DMS53 treated with DMSO at 0.1 percent for 48 hours (cell line): ENCODE results near the gene SLC25A44.

ENCODE experiments used
- DNase-seq: peaks from one replicate; lab custom pipeline; 2025; ENCODE audit not compliant: unreplicated experiment; lab: John Stamatoyannopoulos, UW

Gene SLC25A44

GRCh38 chr1:156236164-156236563 is 42.3 kb downstream of the SLC25A44 start:
- DNase-seq = no peak

- no peak for DNase-seq
Observed at GRCh38 chr1:156238248-156238647, 44.3 kb downstream of the SLC25A44 start.

GRCh38 chr1:156241311-156241811 is 47.5 kb downstream of the SLC25A44 start:
- no peak for DNase-seq

GRCh38 chr1:156241926-156242325 is 48.0 kb downstream of the SLC25A44 start, which contains the start of gene BGLAP:
Gene BGLAP (plus strand): TSS chr1:156242184. CDS start chr1:156242232, 48 bp downstream.
- DNase-seq = no peak

- no peak for DNase-seq
Observed at GRCh38 chr1:156242738-156243137, 48.8 kb downstream of the SLC25A44 start.

- DNase-seq = no peak
Observed at GRCh38 chr1:156244126-156244525, 50.2 kb downstream of the SLC25A44 start.

- DNase-seq = no peak
Observed at GRCh38 chr1:156244712-156245111, 50.8 kb downstream of the SLC25A44 start.

- DNase-seq = peak; percentile 47
Observed at GRCh38 chr1:156245451-156246232, 51.7 kb downstream of the SLC25A44 start.

- DNase-seq = no peak
Observed at GRCh38 chr1:156246241-156246780, 52.4 kb downstream of the SLC25A44 start.

GRCh38 chr1:156246781-156247459 is 53.0 kb downstream of the SLC25A44 start:
- DNase-seq = no peak

GRCh38 chr1:156247460-156248322 is 53.8 kb downstream of the SLC25A44 start, which contains the start of gene PAQR6:
Gene PAQR6 (minus strand): TSS chr1:156248056. CDS start chr1:156246731, 1,325 bp downstream.
- DNase-seq = no peak

- DNase-seq = no peak
Observed at GRCh38 chr1:156248323-156248683, 54.4 kb downstream of the SLC25A44 start.

- DNase-seq = no peak
Observed at GRCh38 chr1:156249593-156249992, 55.7 kb downstream of the SLC25A44 start.

- DNase-seq = no peak
Observed at GRCh38 chr1:156251527-156251926, 57.6 kb downstream of the SLC25A44 start.

- no peak for DNase-seq
Observed at GRCh38 chr1:156253634-156254033, 59.7 kb downstream of the SLC25A44 start.

GRCh38 chr1:156257711-156258110 is 63.8 kb downstream of the SLC25A44 start:
- DNase-seq = no peak

GRCh38 chr1:156258859-156259258 is 65.0 kb downstream of the SLC25A44 start:
- DNase-seq = no peak

GRCh38 chr1:156259805-156260204 is 65.9 kb downstream of the SLC25A44 start:
- DNase-seq = no peak

- no peak for DNase-seq
Observed at GRCh38 chr1:156260896-156261295, 67.0 kb downstream of the SLC25A44 start.
